ENCODE data around the gene RETREG1.

GRCh38 chr5:16520841-16521240 is 96.0 kb downstream of the RETREG1 start:
- TF ChIP-seq, protein P1, sequence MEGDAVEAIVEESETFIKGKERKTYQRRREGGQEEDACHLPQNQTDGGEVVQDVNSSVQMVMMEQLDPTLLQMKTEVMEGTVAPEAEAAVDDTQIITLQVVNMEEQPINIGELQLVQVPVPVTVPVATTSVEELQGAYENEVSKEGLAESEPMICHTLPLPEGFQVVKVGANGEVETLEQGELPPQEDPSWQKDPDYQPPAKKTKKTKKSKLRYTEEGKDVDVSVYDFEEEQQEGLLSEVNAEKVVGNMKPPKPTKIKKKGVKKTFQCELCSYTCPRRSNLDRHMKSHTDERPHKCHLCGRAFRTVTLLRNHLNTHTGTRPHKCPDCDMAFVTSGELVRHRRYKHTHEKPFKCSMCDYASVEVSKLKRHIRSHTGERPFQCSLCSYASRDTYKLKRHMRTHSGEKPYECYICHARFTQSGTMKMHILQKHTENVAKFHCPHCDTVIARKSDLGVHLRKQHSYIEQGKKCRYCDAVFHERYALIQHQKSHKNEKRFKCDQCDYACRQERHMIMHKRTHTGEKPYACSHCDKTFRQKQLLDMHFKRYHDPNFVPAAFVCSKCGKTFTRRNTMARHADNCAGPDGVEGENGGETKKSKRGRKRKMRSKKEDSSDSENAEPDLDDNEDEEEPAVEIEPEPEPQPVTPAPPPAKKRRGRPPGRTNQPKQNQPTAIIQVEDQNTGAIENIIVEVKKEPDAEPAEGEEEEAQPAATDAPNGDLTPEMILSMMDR (IDR thresholded peaks at IDR 0.05; ENCODE audit: poor library complexity): no peak
- no peak for TF ChIP-seq EZH2phosphoT487 (IDR thresholded peaks at IDR 0.05; ENCODE audit: low read depth, severe bottlenecking, unreplicated experiment)
